HG02870 (cell line): ENCODE data around the gene EBF4.
"Not testable (repeated sequence)": the region's sequence is repeated elsewhere in the genome, so short reads cannot be mapped to it uniquely, and the experiment has no call there.

Experiments
- ATAC-seq: cut with Tn5 transposase; IDR thresholded peaks from one replicate; pipeline ENCODE4 v1.9.1; 2021; ENCODE audit warnings: mild to moderate bottlenecking, moderate library complexity; ENCODE audit not compliant: unreplicated experiment

The EBF4 gene

DNA sequence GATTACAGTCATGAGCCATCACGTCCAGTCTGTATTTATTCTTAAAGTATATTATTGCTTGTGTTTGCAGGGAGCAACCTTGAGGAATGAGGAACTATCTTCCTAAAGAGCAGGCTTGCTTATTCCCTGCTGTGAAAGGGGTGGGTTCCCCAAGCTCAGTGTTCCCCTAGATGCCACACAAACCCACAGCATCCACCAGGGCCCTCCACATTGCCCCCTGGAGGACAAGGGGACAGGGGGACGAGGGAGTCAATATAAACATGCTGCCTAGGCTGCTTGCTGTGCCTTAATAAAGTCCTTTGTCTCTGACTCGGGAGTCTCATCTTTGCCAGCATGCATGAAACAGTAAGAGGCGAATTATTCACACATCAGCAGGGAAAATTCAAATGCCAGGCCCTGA lies 20.6 kb upstream of the EBF4 start:
- no peak for ATAC-seq

DNA sequence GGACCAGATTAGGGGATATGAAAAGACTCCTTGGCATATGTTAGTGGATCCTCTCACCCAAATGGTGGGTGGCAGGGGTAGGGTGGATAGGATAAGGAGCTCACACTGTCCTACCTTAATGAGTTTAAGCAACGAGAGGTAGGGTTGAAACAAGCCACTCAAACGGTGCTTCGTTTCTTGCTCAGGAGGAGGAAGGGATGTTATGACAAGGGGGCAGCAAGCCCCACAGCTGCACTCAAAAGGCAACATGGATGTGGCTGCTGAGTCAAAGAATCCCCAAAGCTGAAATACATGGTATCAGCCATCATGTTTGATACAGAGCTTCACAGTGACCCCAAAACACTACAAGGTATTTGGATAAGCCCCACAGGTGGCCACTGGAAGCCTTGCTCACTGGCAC lies 20.1 kb upstream of the EBF4 start:
- no peak for ATAC-seq

DNA sequence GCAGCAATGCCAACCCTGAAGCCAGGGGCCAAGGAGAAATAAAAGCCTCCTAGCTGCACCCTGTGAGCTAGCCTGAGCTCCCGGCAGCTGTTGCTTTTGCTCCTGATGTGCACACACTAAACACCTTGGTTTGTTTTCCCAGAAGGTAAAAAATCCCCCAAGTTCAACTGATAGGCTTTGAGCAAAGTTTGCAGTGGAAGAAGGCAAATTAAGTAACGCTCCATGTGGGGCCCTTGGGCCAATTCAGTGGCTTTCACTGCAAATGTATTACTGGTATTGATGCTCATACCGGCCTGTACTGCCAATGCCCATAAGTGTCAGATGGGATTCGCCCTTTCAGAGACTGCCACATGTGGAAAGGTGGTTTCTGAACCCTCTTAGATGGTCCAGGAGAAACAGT lies 19.1 kb upstream of the EBF4 start:
- ATAC-seq: no peak

DNA sequence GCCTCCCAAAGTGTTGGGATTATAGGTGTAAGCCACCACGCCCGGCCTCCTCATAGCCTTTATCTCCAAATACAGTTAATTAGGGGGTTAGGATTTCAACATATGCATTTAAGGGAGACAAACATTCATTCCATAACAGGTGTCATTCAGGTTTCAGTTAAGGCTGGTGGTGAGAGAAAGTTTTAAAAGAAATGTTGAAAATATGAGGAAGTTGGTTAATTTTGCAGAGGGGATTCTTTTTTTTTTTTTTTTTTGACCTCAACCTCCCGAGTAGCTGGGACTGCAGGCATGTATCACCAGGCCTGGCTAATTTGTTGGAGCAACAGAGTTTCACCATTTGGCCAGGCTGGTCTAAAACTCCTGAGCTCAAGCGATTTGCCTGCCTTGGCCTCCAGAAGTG lies 12.5 kb upstream of the EBF4 start:
- no peak for ATAC-seq

DNA sequence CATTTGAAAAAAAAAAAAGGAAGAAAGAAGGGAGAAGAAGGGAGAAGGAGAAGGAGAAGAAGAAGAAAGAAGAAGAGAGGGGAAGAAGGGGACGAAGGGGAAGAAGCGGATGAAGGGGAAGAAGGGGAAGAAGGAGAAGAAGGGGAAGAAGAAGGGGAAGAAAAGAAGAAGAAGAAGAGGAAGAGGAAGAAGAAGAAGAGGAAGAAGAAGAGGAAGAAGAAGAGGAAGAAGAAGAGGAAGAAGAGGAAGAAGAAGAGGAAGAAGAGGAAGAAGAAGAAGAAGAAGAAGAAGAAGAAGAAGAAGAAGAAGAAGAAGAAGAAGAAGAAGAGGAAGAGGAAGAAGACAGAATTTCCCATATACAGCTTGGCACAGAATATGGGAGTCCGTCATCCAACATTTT lies 10.5 kb upstream of the EBF4 start:
- not testable (repeated sequence) for ATAC-seq

DNA sequence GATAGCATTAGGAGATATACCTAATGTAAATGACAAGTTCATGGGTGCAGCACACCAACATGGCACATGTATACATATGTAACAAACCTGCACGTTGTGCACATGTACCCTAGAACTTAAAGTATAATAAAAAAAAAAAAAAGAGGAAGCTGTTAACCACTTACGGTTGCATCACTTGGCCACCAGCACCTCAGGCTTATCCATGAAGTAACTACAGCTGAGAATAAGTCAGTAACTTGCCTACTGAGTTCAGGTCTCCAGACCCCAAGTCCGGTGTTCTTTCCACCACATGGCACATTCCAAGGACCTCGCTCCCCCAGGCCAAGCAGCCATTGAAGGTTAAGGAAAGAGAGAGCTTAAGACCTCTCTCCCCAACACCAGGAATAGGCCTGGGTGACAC lies 7.8 kb upstream of the EBF4 start:
- not testable (repeated sequence) for ATAC-seq

DNA sequence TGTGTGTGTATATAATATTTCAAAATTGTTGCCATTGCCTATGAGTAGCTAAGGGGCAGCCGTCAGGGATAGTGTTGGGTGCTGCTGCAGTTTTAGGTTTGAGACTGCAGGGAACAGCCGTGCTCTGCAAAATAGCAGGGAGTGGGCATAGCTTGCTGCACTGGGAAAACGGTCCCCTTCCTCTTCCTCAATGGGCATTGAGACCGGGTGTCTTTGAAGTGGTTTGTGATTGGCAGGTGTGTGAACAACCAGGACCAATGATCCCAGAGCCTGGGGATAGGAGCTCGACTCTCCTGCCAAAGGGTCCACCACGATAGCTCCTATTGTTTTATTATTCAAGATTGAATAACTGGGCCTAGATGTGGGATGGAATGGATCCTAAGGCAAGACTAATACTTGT lies 5.1 kb upstream of the EBF4 start:
- no peak for ATAC-seq

DNA sequence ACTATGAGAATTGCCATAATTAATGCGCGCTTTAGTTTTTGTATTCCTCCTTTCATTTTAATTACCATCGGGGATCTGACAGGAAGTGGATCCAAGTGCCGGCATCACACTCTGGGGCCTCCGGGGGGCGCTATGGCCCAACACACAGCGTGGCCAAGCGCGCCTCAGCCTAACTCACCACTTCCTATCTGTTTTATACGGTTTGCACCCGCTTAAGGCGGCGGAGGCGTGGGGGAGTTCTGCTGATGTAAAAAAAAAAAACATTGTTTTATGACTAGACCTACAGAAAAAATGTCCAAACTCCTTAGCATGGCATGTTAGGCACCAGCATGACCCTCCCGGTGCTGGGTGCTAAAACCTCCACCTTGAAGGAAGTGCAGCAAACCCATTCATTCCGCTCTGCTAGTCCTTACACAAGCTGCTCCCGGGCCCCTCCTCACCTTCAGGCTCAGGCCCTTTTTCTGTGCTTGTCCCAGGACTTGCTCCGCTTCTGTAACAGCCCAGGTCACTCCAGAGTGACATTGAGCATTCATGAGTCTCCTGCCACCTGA lies 4.5 kb upstream of the EBF4 start:
- no peak for ATAC-seq

DNA sequence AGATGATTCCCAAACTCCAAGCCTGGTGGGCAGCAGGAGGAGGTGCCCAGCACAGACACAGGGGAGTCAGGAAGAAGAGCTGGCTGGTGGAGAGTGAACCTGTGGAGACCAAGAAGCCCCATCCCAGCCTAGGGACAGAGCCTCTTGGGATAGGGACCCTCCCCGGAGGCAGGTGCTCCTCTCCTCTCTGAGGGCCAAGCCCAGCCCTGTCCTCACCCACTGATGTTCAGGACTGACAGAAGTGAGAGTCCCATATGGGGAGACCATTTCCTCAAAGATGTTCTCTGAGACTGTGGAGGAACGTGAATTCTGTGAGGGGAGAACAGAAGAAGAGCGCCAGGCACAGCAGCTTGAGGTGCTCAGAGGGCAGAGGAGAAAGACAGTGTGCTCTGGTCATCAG lies 2.4 kb upstream of the EBF4 start:
- no peak for ATAC-seq

DNA sequence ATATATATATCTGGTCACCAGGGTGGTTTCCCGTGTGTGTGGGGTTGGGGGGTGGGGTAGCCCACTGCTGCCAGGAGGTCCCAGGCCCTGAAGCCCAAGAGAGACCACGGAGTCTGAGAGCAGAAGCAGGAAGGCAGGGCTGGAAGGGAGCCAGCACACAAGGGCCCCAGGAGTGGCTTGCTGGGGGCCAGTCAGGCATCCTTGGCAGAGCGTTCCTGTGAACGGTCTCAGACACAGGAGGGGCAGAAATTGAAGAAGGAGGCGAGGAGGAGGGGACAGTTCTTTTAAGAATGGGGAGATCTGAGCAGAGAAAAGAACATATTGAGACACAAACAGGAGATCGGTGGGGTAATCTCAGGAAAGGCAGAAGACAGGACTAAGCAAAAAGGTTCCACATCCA lies 1.9 kb upstream of the EBF4 start:
- no peak for ATAC-seq

DNA sequence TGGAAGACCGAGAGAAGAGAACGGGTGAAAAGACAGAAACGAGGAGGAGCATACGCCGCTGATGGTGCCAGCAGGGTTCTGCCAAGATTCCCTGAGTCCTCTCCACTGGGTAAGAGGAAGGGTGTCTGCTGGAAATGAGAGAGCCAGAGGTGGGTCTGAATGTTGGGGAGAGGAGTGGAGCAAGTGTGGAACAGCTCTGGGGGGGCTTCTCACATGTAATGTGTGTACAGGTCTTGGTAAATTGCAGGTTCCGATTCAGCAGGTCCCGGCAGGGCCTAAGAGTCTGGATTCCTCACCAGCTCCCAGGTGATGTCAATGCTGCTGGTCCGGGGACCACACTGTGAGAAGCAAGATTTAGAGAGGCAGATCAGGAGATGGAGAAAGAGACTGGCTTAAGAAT lies 1.5 kb upstream of the EBF4 start:
- no peak for ATAC-seq

DNA sequence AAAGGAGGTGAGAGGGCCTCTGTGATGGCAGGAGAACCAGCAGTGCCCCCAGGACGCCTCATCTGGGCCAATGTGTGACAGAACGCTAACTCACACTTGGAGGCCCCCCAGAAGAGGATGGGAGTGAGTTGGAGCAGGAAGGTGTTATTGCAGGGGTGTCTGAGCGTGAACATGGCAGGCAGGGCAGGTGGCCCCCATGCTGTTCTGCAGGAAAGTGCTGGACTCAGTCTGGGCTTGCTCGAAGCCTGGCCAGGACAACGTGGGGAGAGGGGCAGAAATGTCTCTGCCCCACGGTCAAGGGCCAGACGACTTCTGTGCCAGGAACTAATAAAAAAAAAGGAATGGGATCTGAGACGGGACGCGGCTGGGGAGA lies 931 bp upstream of the EBF4 start:
- ATAC-seq: no peak

DNA sequence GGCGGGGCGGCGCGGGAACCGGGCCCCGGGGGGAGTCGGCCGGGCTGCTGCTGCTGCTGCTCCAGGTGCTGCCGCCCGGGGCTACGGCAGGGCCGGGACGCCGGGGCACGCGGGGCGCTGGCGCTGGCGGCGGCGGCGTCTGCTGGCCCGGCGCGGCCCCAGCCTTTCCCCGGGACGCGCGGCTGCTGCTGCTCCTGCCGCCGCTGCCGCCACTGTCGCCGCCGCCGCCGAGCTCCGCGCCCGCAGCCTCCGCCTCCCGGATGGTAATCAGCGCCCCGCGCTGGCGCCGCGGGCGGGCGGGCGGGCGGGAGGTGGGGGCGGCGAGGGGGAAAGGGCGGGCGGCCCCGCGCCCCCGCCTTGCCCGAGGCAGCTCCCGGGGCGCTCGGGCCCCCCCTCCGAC lies 306 bp downstream of the EBF4 start:
- no peak for ATAC-seq

DNA sequence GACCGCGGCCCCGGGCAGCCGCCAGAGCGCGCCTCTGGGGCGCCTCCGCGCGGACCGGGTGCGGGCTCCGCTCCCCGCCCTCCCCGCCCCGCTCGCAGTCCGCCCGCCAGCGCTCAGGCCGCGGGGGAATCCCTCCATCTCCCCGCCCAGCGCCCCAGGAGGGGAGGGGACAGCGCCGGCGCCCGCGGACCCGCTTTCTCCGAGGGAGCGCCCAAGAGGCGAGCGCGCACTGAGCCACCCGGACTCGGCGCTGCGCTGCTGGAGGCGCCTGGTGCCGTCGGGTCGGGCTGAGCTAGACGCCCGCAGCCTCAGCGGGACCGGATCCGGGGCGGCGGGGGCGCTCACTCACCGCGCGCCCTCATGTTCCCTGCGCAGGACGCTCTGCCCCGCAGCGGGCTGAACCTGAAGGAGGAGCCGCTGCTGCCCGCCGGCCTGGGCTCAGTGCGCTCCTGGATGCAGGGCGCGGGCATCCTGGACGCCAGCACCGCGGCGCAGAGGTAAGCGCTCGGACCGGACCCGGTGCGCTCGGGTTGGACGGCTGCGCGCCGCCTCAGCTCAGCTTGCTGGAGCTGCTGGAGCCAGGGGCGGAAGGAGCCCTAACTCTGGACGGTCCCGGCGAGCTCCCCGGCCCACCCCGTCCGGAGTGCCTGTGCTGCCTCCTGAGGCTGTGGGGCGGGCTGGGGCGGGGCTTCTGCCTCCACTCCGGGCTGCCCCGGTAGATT lies 867 bp downstream of the EBF4 start:
- no peak for ATAC-seq

DNA sequence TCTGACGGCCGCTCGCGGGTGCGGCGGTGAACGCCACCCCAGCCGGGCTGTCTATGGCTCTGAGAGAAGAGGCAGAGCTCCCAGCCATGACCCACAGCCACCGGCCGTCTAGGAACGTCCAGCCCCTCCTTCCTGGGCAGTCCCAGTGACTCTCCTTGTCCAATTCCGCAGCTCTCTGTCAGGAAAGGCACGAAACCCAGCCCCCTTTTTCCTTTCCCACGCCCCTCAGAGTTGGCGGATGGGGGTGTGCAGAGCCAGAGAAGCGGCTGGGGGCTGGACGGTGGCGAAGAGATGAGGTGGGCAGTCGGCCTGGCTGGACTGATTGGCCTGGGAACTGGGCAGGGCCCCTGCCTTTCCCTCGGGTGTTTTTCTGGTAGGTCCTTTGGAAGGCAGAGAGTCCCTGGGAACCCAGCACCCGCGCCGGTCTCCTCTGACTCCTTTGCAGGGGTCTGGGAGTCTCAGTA lies 1.5 kb downstream of the EBF4 start:
- ATAC-seq: no peak

DNA sequence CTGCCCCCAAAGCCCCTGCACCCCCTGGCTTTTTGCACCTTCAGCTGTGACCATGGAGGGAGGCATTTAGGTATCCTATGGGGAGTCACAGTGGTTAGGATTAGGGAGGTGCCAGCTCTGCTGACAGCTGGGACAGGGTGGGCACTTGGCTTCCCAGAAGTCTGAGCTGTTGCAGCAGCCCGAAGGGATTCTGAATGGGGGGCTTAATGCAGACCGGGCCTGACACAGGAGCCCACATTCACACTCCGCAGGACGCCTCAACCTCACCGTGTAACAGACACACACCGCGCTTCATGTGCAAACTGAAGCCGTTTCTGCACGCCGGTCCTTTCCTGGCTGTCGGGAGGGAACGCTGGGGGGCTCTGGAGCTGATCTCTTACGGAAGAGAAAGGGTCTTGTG lies 1.9 kb downstream of the EBF4 start:
- no peak for ATAC-seq

DNA sequence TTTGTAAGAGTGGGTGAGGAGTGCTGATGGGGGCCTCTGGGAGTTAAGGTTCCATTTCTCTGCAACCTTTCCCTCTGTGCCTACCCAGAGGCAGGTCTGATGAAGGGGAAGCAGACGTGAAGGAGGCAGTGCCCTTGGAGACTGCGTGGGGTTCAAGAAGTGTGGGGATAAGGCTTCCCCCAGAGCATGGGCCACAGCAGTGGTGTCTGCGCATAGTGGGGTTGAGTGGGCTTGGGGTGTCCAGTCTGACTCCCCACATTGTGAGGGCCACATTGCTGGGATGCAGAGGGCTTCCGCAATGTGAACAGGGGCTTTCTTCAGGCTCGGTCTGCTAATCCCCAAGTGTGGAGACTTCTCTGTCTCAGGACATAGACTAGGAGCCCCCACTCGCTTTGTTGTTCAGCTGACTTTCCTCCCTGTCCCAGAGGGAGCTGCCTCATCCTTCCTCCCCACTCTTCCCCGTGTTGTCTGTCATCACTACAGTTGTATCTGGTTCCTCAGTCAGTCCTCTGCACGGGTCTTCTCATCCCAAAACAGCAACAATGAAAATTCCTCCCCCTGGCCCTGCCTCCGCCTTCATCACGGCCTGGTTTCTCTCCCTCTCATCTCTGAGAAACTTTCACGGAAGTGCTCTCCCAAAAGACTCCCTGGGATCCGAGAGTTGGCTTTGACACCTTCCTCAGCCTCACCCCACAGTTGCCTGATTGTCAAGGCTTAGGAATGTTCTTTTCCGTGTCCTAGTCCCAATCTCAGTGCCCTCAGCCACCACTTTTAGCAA lies 2.8 kb downstream of the EBF4 start:
- ATAC-seq: no peak

DNA sequence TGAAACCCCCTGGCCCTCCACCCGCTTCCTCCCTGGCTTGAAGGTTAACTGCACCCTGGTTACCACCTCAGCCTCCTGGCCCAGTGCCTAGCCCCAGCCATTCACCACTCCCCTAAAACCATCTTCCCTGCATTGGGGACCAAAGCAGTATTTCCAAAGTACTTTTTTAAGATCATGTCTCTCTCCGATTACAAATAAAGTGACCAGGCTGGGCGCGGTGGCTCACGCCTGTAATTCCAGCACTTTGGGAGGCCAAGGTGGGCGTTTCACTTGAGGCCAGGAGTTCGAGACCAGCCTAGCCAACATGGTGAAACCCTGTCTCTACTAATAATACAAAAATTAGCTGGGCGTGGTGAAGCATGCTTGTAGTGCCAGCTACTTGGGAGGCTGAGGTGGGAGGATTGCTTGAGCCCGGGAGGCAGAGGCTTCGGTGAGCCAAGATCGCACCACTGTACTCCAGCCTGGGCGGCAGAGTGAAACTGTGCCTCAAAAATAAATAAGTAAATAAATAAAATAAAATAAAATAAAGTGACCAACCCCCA lies 3.5 kb downstream of the EBF4 start:
- ATAC-seq: not testable (repeated sequence)

DNA sequence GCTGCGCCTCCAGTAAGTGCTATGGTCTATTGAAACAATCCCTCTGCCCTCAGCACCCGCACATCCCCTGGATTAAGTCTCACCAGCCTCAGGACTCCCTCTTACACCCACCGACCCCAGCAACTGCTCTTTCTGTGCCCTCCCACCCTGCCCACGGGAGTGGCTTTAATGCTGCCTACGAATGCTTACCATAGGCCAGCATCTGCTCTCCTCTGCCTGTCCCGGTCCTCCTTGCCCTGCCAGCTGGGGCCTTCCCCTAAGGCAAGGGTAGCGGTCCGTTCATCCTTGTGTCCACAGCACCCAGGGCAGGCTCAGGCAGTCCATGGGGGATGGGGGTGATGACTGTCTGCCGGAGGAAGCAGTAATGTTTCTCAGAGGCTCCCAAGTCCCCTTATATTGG lies 4.1 kb downstream of the EBF4 start:
- no peak for ATAC-seq

DNA sequence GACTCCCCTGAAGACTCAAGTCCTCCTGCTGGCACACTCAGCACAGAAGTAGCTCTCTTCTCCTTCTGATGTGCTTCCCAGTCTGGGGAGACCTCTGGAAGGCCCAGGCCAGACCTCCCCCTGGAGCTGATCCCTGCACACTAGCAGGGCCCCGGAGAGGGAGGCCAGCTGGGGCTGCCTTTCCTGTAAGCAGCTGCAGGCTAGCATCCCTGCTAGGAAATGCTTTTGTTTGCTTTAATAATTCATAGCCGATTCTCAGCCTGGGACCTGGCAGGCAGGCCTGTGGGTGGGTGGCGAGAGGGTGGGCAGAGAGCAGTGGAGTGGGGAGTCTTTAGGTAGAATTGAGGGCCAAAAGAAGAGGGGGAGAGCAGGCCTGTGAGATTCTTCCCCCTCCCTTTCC lies 5.2 kb downstream of the EBF4 start:
- ATAC-seq: no peak

DNA sequence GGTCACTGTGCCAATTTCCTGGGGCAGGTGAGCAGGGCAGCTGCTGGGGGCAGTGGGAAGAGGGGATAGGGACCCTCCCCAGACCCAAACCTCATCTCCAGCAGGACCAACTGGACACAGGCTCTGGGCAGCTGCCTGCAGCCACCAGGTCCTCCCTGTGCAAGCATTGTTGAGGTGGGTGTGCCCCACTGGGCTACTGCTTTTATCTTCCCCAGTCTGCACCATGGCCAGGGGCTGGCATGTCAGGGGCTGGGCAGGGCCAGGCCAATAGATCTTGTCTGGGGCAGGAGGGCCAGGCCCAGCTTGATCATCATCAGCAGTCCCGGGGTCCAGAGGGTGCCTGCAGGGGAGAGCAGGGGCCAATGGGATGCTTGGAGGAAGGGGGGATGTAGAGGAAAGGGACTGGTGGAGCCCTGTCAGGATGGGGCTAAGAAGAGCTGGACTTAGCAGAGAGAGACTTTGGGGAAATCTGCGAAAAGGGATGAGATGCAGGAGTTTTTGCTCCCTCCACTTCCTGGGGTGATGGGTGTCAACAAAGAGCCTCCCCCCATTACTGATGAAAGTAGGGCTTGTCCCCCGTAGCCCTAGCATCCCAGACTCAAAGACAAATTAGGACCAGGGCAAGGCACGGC lies 5.7 kb downstream of the EBF4 start:
- no peak for ATAC-seq

DNA sequence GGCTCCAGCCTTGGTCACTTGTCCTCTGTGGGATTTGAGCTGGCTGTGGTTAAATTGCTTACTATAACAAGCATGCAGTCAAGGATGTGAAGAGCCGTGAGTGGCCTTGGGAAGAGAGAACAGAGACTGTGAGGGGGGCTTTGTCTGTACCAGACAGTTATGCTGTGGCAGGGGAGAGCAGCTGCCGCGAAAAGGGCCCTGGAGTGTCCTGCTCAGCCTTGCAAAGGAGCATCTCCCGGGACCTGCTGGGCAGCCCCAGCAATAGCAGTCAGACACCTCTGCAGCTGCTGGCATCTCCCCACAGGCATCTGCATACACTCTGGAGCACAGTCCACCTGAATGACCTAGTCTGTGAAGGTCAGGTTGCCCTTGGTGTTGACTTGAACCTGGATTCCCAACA lies 6.3 kb downstream of the EBF4 start:
- no peak for ATAC-seq
